ENCODE measurements around the gene ACSL1. TPM values are rescaled to one million over a fixed set of nuclear protein-coding genes. Genes with fewer than 3 reads are reported as not detected.
A peak's percentile ranks its signal among the peaks of the same experiment; 100 is the strongest.

ACSL1 gene
- total and polyA plus RNA-seq, 9 of the 15 experiments (the other 6 are each of a cell fraction or from before 2014, with no cell fraction given), result 6.7 to 24.1 (median 15.0) TPM

DNA sequence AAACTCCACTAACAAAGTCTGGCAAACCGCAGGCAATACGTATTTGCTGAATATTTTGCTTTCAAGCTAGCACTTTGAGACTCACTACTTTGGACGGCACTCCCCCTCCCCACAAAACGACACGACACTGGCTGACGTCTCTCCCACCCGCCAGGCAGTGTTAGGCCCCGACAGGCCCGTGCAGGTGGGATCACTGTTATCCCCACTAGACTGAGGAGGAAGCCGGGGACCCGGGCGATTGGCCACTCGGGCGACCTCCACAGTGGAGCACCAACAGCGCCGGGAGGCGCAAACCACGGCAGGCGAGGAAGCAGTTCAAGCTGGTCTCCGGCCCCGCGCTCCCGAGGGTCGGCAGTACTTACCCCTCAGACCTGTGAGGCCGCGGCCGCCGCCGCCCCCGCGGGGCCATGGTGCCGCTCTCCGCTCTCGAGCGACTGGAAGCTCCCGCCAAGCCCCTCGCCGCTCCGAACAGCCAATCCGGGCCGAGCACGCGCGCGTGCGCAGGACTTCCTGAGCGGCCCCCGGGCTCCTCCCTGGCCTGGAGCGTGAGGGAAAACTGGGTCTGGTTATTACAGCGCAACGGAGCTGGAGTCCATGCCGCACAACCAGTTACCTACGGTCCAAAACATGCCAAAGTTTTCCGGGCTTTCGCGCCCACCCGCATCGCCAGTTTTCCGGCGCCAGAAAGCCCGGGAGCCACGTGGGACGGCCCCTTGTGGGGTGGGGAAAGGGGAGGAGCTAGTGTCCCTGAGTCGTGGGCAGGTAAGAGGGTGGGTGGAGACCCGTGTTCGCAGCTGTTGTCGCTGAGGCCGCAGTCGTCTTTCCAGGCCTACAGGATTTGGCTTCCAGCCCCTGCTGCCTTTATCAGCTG, 91.9 kb downstream of the ACSL1 start, which contains the start of gene CENPU (continued):
- TF ChIP-seq, protein P1, sequence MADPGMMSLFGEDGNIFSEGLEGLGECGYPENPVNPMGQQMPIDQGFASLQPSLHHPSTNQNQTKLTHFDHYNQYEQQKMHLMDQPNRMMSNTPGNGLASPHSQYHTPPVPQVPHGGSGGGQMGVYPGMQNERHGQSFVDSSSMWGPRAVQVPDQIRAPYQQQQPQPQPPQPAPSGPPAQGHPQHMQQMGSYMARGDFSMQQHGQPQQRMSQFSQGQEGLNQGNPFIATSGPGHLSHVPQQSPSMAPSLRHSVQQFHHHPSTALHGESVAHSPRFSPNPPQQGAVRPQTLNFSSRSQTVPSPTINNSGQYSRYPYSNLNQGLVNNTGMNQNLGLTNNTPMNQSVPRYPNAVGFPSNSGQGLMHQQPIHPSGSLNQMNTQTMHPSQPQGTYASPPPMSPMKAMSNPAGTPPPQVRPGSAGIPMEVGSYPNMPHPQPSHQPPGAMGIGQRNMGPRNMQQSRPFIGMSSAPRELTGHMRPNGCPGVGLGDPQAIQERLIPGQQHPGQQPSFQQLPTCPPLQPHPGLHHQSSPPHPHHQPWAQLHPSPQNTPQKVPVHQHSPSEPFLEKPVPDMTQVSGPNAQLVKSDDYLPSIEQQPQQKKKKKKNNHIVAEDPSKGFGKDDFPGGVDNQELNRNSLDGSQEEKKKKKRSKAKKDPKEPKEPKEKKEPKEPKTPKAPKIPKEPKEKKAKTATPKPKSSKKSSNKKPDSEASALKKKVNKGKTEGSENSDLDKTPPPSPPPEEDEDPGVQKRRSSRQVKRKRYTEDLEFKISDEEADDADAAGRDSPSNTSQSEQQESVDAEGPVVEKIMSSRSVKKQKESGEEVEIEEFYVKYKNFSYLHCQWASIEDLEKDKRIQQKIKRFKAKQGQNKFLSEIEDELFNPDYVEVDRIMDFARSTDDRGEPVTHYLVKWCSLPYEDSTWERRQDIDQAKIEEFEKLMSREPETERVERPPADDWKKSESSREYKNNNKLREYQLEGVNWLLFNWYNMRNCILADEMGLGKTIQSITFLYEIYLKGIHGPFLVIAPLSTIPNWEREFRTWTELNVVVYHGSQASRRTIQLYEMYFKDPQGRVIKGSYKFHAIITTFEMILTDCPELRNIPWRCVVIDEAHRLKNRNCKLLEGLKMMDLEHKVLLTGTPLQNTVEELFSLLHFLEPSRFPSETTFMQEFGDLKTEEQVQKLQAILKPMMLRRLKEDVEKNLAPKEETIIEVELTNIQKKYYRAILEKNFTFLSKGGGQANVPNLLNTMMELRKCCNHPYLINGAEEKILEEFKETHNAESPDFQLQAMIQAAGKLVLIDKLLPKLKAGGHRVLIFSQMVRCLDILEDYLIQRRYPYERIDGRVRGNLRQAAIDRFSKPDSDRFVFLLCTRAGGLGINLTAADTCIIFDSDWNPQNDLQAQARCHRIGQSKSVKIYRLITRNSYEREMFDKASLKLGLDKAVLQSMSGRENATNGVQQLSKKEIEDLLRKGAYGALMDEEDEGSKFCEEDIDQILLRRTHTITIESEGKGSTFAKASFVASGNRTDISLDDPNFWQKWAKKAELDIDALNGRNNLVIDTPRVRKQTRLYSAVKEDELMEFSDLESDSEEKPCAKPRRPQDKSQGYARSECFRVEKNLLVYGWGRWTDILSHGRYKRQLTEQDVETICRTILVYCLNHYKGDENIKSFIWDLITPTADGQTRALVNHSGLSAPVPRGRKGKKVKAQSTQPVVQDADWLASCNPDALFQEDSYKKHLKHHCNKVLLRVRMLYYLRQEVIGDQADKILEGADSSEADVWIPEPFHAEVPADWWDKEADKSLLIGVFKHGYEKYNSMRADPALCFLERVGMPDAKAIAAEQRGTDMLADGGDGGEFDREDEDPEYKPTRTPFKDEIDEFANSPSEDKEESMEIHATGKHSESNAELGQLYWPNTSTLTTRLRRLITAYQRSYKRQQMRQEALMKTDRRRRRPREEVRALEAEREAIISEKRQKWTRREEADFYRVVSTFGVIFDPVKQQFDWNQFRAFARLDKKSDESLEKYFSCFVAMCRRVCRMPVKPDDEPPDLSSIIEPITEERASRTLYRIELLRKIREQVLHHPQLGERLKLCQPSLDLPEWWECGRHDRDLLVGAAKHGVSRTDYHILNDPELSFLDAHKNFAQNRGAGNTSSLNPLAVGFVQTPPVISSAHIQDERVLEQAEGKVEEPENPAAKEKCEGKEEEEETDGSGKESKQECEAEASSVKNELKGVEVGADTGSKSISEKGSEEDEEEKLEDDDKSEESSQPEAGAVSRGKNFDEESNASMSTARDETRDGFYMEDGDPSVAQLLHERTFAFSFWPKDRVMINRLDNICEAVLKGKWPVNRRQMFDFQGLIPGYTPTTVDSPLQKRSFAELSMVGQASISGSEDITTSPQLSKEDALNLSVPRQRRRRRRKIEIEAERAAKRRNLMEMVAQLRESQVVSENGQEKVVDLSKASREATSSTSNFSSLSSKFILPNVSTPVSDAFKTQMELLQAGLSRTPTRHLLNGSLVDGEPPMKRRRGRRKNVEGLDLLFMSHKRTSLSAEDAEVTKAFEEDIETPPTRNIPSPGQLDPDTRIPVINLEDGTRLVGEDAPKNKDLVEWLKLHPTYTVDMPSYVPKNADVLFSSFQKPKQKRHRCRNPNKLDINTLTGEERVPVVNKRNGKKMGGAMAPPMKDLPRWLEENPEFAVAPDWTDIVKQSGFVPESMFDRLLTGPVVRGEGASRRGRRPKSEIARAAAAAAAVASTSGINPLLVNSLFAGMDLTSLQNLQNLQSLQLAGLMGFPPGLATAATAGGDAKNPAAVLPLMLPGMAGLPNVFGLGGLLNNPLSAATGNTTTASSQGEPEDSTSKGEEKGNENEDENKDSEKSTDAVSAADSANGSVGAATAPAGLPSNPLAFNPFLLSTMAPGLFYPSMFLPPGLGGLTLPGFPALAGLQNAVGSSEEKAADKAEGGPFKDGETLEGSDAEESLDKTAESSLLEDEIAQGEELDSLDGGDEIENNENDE (IDR thresholded peaks at IDR 0.05; ENCODE audit: low read depth, low read length), result no peak
- no peak for TF ChIP-seq CBX8 (IDR thresholded peaks at IDR 0.05; ENCODE audit: borderline replicate concordance, extremely low read depth, low read depth, low read length, poor library complexity, severe bottlenecking)
- 0 out of 2 replicates have a peak, but pooled peaks have one; percentile 24 for TF ChIP-seq LEF1 (IDR thresholded peaks at IDR 0.05)
- TF ChIP-seq MTA1 (IDR thresholded peaks at IDR 0.05; ENCODE audit: borderline replicate concordance), result peak; percentile 93
- TF ChIP-seq, protein P2, sequence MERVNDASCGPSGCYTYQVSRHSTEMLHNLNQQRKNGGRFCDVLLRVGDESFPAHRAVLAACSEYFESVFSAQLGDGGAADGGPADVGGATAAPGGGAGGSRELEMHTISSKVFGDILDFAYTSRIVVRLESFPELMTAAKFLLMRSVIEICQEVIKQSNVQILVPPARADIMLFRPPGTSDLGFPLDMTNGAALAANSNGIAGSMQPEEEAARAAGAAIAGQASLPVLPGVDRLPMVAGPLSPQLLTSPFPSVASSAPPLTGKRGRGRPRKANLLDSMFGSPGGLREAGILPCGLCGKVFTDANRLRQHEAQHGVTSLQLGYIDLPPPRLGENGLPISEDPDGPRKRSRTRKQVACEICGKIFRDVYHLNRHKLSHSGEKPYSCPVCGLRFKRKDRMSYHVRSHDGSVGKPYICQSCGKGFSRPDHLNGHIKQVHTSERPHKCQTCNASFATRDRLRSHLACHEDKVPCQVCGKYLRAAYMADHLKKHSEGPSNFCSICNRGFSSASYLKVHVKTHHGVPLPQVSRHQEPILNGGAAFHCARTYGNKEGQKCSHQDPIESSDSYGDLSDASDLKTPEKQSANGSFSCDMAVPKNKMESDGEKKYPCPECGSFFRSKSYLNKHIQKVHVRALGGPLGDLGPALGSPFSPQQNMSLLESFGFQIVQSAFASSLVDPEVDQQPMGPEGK (CRISPR knock-in tag; IDR thresholded peaks at IDR 0.05; ENCODE audit: borderline replicate concordance), result no peak
- TF ChIP-seq, protein P3, sequence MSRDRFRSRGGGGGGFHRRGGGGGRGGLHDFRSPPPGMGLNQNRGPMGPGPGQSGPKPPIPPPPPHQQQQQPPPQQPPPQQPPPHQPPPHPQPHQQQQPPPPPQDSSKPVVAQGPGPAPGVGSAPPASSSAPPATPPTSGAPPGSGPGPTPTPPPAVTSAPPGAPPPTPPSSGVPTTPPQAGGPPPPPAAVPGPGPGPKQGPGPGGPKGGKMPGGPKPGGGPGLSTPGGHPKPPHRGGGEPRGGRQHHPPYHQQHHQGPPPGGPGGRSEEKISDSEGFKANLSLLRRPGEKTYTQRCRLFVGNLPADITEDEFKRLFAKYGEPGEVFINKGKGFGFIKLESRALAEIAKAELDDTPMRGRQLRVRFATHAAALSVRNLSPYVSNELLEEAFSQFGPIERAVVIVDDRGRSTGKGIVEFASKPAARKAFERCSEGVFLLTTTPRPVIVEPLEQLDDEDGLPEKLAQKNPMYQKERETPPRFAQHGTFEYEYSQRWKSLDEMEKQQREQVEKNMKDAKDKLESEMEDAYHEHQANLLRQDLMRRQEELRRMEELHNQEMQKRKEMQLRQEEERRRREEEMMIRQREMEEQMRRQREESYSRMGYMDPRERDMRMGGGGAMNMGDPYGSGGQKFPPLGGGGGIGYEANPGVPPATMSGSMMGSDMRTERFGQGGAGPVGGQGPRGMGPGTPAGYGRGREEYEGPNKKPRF (IDR thresholded peaks at IDR 0.05; ENCODE audit: low read depth, low read length), result no peak
- TF ChIP-seq, protein P4, sequence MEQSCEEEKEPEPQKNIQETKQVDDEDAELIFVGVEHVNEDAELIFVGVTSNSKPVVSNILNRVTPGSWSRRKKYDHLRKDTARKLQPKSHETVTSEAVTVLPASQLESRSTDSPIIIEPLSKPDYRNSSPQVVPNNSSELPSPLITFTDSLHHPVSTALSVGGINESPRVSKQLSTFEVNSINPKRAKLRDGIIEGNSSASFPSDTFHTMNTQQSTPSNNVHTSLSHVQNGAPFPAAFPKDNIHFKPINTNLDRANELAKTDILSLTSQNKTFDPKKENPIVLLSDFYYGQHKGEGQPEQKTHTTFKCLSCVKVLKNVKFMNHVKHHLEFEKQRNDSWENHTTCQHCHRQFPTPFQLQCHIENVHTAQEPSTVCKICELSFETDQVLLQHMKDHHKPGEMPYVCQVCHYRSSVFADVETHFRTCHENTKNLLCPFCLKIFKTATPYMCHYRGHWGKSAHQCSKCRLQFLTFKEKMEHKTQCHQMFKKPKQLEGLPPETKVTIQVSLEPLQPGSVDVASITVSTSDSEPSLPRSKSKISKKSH (CRISPR knock-in tag; IDR thresholded peaks at IDR 0.05), result no peak
- peak; percentile 77 for TF ChIP-seq NFIC (IDR thresholded peaks at IDR 0.05)

Measured in K562 (cell line).